ENCODE measurements around the gene RNF25.

DNA sequence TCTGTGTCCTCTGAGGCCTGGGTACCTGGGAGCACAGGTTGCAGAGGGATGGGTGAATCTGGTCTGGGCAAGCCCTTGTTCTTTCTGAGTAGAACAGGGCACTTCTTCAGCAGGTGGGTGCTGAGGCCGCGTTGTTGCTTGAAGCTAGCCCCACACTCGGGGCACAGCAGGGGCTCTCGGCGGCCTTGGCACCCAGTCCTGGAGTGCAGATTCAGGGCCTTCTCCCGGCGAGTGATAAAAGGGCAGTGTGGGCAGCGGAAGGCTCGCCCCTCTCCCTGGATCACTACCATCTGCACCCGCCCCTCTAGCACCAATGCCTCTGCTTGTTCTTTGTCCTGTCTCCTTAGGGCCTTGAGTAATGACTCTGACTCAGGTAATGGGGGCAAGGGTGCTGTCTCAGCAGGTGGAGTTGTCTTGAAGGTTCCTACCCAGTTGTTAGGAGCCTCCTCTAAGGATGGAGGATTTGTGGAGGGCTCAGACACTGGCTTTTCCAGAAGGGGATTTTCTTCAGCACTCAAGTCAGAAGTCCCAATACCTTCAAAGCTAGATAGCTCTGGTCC is 28.0 kb downstream of the RNF25 start:
- TF ChIP-seq, protein P1, sequence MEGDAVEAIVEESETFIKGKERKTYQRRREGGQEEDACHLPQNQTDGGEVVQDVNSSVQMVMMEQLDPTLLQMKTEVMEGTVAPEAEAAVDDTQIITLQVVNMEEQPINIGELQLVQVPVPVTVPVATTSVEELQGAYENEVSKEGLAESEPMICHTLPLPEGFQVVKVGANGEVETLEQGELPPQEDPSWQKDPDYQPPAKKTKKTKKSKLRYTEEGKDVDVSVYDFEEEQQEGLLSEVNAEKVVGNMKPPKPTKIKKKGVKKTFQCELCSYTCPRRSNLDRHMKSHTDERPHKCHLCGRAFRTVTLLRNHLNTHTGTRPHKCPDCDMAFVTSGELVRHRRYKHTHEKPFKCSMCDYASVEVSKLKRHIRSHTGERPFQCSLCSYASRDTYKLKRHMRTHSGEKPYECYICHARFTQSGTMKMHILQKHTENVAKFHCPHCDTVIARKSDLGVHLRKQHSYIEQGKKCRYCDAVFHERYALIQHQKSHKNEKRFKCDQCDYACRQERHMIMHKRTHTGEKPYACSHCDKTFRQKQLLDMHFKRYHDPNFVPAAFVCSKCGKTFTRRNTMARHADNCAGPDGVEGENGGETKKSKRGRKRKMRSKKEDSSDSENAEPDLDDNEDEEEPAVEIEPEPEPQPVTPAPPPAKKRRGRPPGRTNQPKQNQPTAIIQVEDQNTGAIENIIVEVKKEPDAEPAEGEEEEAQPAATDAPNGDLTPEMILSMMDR (IDR thresholded peaks at IDR 0.05; ENCODE audit: insufficient read depth, low read depth, low read length), result no peak
- no peak for TF ChIP-seq EZH2 (IDR thresholded peaks at IDR 0.05; ENCODE audit: insufficient read depth, low read length)
